ENCODE data around the gene ATG7. TPM values are rescaled to one million over a fixed set of nuclear protein-coding genes. Genes with fewer than 3 reads are reported as not detected.

ATG7 gene
- total RNA-seq, 1 donor from 2014 or later = 42.5 TPM

GRCh38 chr3:11238880-11239279 is 33.3 kb upstream of the ATG7 start:
- Mint-ChIP-seq H3K36me3 (ENCODE audit: unreplicated experiment) (peaks cover 10% of the 10 kb centered on the region), H3K27ac (ENCODE audit: unreplicated experiment) (peak overlapping the region; percentile 97), H3K4me1 (ENCODE audit: unreplicated experiment) (peaks cover 41% of the 10 kb centered on the region), H3K4me3 (ENCODE audit: unreplicated experiment) (no peak overlapping the region), H3K27me3 (ENCODE audit: unreplicated experiment) (no peaks in the 10 kb centered on the region), H3K9me3 (ENCODE audit: unreplicated experiment) (peaks cover 8% of the 10 kb centered on the region)
- no peak for TF ChIP-seq CTCF (IDR thresholded peaks at IDR 0.05)
- DNase-seq (ENCODE audit: extremely low spot score, unreplicated experiment) = no peak

- no peaks in the 10 kb centered on the region for H3K27me3 Mint-ChIP-seq (ENCODE audit: unreplicated experiment)
- peaks cover 9% of the 10 kb centered on the region for H3K36me3 Mint-ChIP-seq (ENCODE audit: unreplicated experiment)
- H3K9me3 Mint-ChIP-seq (ENCODE audit: unreplicated experiment) = peaks cover 8% of the 10 kb centered on the region
- DNase-seq (ENCODE audit: extremely low spot score, unreplicated experiment) = no peak
- no peak overlapping the region for H3K4me3 Mint-ChIP-seq (ENCODE audit: unreplicated experiment)
- H3K4me1 Mint-ChIP-seq (ENCODE audit: unreplicated experiment) = peaks cover 40% of the 10 kb centered on the region
- peak overlapping the region; percentile 41 for H3K27ac Mint-ChIP-seq (ENCODE audit: unreplicated experiment)
- no peak for TF ChIP-seq CTCF (IDR thresholded peaks at IDR 0.05)
Measured at GRCh38 chr3:11239796-11240195, 32.4 kb upstream of the ATG7 start.

- H3K9me3 Mint-ChIP-seq (ENCODE audit: unreplicated experiment) = peaks cover 8% of the 10 kb centered on the region
- peak overlapping the region; percentile 69 for H3K27ac Mint-ChIP-seq (ENCODE audit: unreplicated experiment)
- no peak for DNase-seq (ENCODE audit: extremely low spot score, unreplicated experiment)
- no peak overlapping the region for H3K4me3 Mint-ChIP-seq (ENCODE audit: unreplicated experiment)
- H3K36me3 Mint-ChIP-seq (ENCODE audit: unreplicated experiment) = peaks cover 6% of the 10 kb centered on the region
- no peaks in the 10 kb centered on the region for H3K27me3 Mint-ChIP-seq (ENCODE audit: unreplicated experiment)
- peaks cover 40% of the 10 kb centered on the region for H3K4me1 Mint-ChIP-seq (ENCODE audit: unreplicated experiment)
- TF ChIP-seq CTCF (IDR thresholded peaks at IDR 0.05) = no peak
Measured at GRCh38 chr3:11240496-11240895, 31.7 kb upstream of the ATG7 start.

- no peak overlapping the region for H3K27ac Mint-ChIP-seq (ENCODE audit: unreplicated experiment)
- H3K9me3 Mint-ChIP-seq (ENCODE audit: unreplicated experiment) = peaks cover 5% of the 10 kb centered on the region
- no peak overlapping the region for H3K4me3 Mint-ChIP-seq (ENCODE audit: unreplicated experiment)
- H3K36me3 Mint-ChIP-seq (ENCODE audit: unreplicated experiment) = peaks cover 5% of the 10 kb centered on the region
- no peaks in the 10 kb centered on the region for H3K27me3 Mint-ChIP-seq (ENCODE audit: unreplicated experiment)
- TF ChIP-seq CTCF (IDR thresholded peaks at IDR 0.05) = no peak
- no peak for DNase-seq (ENCODE audit: extremely low spot score, unreplicated experiment)
- H3K4me1 Mint-ChIP-seq (ENCODE audit: unreplicated experiment) = peaks cover 11% of the 10 kb centered on the region
Measured at GRCh38 chr3:11244121-11244677, 28.0 kb upstream of the ATG7 start.

GRCh38 chr3:11245276-11245675 is 26.9 kb upstream of the ATG7 start:
- Mint-ChIP-seq H3K27me3 (ENCODE audit: unreplicated experiment) (no peaks in the 10 kb centered on the region), H3K4me3 (ENCODE audit: unreplicated experiment) (no peak overlapping the region), H3K36me3 (ENCODE audit: unreplicated experiment) (peaks cover 7% of the 10 kb centered on the region), H3K9me3 (ENCODE audit: unreplicated experiment) (no peaks in the 10 kb centered on the region), H3K27ac (ENCODE audit: unreplicated experiment) (no peak overlapping the region), H3K4me1 (ENCODE audit: unreplicated experiment) (peaks cover 9% of the 10 kb centered on the region)
- no peak for DNase-seq (ENCODE audit: extremely low spot score, unreplicated experiment)
- no peak for TF ChIP-seq CTCF (IDR thresholded peaks at IDR 0.05)

Measured in osteocyte (in vitro differentiated cells).